Upper lobe of left lung (tissue), 6 donors: ENCODE data around the gene MTFP1. TPM values are rescaled to one million over a fixed set of nuclear protein-coding genes. Genes with fewer than 3 reads are reported as not detected.

Source experiments
- ATAC-seq, 2 donors: fragments of 200-7000 bp; cut with Tn5 transposase; one replicate each; pipeline ENCODE4 v1.9.1; 2022; ENCODE audit warnings: mild to moderate bottlenecking in 2 of 2, moderate library complexity in 2 of 2; ENCODE audit not compliant: low FRiP score in 2 of 2
- DNase-seq, 2 donors: peaks; one replicate each; pipeline ENCODE4 v3.0.0-alpha.2; 2019 to 2020
- H3K27ac ChIP-seq, 4 donors: fragments of 200-600 bp; sonication (generic); one replicate each; pipeline ENCODE4 v1.5.1; 2016 to 2019
- H3K27me3 ChIP-seq, 4 donors: fragments of 200-600 bp; sonication (generic); one replicate each; pipeline ENCODE4 v1.5.1; 2017 to 2019
- H3K36me3 ChIP-seq, 4 donors: fragments of 200-600 bp; sonication (generic); one replicate each; pipeline ENCODE4 v1.5.1; 2016 to 2019
- H3K4me1 ChIP-seq, 4 donors: fragments of 200-600 bp; sonication (generic); one replicate each; pipeline ENCODE4 v1.5.1; 2018 to 2019
- H3K4me3 ChIP-seq, 4 donors: fragments of 200-600 bp; sonication (generic); one replicate each; pipeline ENCODE4 v1.5.1; 2017 to 2019; ENCODE audit warnings: mild to moderate bottlenecking in 2 of 4, moderate library complexity in 1 of 4
- H3K9me3 ChIP-seq, 4 donors: fragments of 200-600 bp; sonication (generic); one replicate each; pipeline ENCODE4 v1.5.1; 2018 to 2019
- EP300 ChIP-seq, 4 donors: sonication (generic); formaldehyde crosslinking; IDR thresholded peaks; one replicate each; pipeline ENCODE4 v1.5.1; 2017; ENCODE audit warnings: antibody characterized with exemption in 4 of 4, control low read depth in 2 of 4
- POLR2A ChIP-seq, 4 donors: fragments of 450-650 bp; IDR thresholded peaks; one replicate each; pipeline ENCODE4 v1.5.1; 2016 to 2017; ENCODE audit warnings: antibody characterized with exemption in 4 of 4, mild to moderate bottlenecking in 2 of 4
- POLR2AphosphoS5 ChIP-seq, 2 donors: sonication (generic); formaldehyde crosslinking; IDR thresholded peaks; one replicate each; pipeline ENCODE4 v1.5.1; 2017; ENCODE audit warnings: antibody characterized with exemption in 2 of 2
- WGBS, 2 donors: methylation state at CpG; one replicate each; pipeline ENCODE4 v1.1.5; 2017 to 2018; 5-methylcytosine and 5-hydroxymethylcytosine counted together
- total RNA-seq, 6 donors: library from RNA; depleted of rRNA in 4 of 6; stranded (reverse); fragments of >200 nt in 4 of 6; gene quantifications; one replicate each; pipeline versions ENCODE4 v1.1.0 to v1.2.1, GENCODE V29; 2016 to 2021
- TF ChIP-seq, protein P1 (sequence below), 6 experiments: fragments of 450-650 bp in 4 of 6; fragments of 200-600 bp in 2 of 6; sonication (generic) in 2 of 6; IDR thresholded peaks; one replicate each; pipeline ENCODE4 v1.5.1; 2016 to 2019; ENCODE audit warnings: antibody characterized with exemption in 6 of 6
- donor health status: DM: no; HTN: no; CAD: no; lungs with moderate emphysema.
- donor health status: DM: no; HTN: yes; CAD: no; lungs with severe emphysema.

MTFP1 gene
- total RNA-seq, 6 donors from 2014 or later: 5.8 to 28.4 (median 12.8) TPM

GRCh38 chr22:30424534-30425326 is 838 bp upstream of the MTFP1 start:
- TF ChIP-seq EP300 (IDR thresholded peaks at IDR 0.05) (no peak), POLR2AphosphoS5 (IDR thresholded peaks at IDR 0.05) (no peak), POLR2A (IDR thresholded peaks at IDR 0.05) (no peak)
- TF ChIP-seq, protein P1, sequence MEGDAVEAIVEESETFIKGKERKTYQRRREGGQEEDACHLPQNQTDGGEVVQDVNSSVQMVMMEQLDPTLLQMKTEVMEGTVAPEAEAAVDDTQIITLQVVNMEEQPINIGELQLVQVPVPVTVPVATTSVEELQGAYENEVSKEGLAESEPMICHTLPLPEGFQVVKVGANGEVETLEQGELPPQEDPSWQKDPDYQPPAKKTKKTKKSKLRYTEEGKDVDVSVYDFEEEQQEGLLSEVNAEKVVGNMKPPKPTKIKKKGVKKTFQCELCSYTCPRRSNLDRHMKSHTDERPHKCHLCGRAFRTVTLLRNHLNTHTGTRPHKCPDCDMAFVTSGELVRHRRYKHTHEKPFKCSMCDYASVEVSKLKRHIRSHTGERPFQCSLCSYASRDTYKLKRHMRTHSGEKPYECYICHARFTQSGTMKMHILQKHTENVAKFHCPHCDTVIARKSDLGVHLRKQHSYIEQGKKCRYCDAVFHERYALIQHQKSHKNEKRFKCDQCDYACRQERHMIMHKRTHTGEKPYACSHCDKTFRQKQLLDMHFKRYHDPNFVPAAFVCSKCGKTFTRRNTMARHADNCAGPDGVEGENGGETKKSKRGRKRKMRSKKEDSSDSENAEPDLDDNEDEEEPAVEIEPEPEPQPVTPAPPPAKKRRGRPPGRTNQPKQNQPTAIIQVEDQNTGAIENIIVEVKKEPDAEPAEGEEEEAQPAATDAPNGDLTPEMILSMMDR (IDR thresholded peaks at IDR 0.05): no peak
- ATAC-seq (no peak), DNase-seq (no peak)
- peaks cover 0 to 4% (median 0%) of the 10 kb centered on the region in 4 donors for H3K36me3 ChIP-seq
- peaks cover 38 to 53% (median 45%) of the 10 kb centered on the region in 4 donors for H3K4me1 ChIP-seq
- no peaks in the 10 kb centered on the region for H3K27me3 ChIP-seq
- peak overlapping the region; percentile 6 to 76 (median 70) for H3K4me3 ChIP-seq
- 47 to 57% methylated on average over 19 to 20 of the region's 20 CpGs for WGBS, 2 donors
- no peaks in the 10 kb centered on the region for H3K9me3 ChIP-seq
- H3K27ac ChIP-seq: peak overlapping the region; percentile 93 to 98 (median 96)

DNA sequence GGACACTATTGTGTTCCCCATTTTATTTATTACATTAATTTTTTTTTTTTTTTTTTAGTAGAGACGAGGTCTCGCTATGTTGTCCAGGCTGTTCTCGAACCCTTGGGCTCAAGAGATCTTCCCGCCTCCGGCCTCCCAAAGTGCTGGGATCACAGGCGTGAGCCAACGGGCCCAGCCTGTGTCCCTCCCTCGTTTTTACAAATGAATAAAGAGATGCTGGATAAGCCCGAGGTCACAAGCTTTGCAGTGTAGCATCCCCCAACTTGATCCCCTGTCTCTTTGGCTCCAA is 297 bp upstream of the MTFP1 start:
- Histone ChIP-seq H3K27ac (peak overlapping the region; percentile 64 to 89 (median 84)), H3K27me3 (no peaks in the 10 kb centered on the region), H3K4me1 (peaks cover 38 to 53% (median 45%) of the 10 kb centered on the region in 4 donors), H3K36me3 (peaks cover 0 to 4% (median 0%) of the 10 kb centered on the region in 4 donors), H3K9me3 (no peaks in the 10 kb centered on the region), H3K4me3 (peak overlapping the region; percentile 32 to 76 (median 70))
- no peak for DNase-seq
- TF ChIP-seq EP300 (IDR thresholded peaks at IDR 0.05) (no peak), POLR2A (IDR thresholded peaks at IDR 0.05) (no peak), POLR2AphosphoS5 (IDR thresholded peaks at IDR 0.05) (no peak)
- TF ChIP-seq, protein P1 (IDR thresholded peaks at IDR 0.05): no peak
- no peak for ATAC-seq
- 11 to 15% methylated on average over 9 of the region's 9 CpGs for WGBS, 2 donors

- Histone ChIP-seq H3K9me3 (no peaks in the 10 kb centered on the region), H3K27me3 (no peaks in the 10 kb centered on the region), H3K4me1 (peaks cover 37 to 43% (median 39%) of the 10 kb centered on the region in 4 donors), H3K4me3 (peak overlapping the region; percentile 32 to 76 (median 70)), H3K27ac (peak overlapping the region; percentile 64 to 89 (median 84)), H3K36me3 (peaks cover 0 to 4% (median 0%) of the 10 kb centered on the region in 4 donors)
- 55 to 56% methylated on average over 22 to 25 of the region's 29 CpGs for WGBS, 2 donors
- DNase-seq: peak; percentile 83 to 93
- TF ChIP-seq, protein P1 (IDR thresholded peaks at IDR 0.05): peak; percentile 64 to 87 (median 78)
- no peak for TF ChIP-seq EP300 (IDR thresholded peaks at IDR 0.05)
- peak; percentile 54 to 57 for TF ChIP-seq POLR2AphosphoS5 (IDR thresholded peaks at IDR 0.05)
- ATAC-seq: peak; percentile 51 to 63
Observed at GRCh38 chr22:30426388-30427353, 1.1 kb downstream of the MTFP1 start.

- Histone ChIP-seq H3K27ac (no peak overlapping the region), H3K4me3 (no peak overlapping the region), H3K4me1 (peaks cover 25 to 31% (median 27%) of the 10 kb centered on the region in 4 donors), H3K9me3 (no peaks in the 10 kb centered on the region), H3K36me3 (peaks cover 0 to 4% (median 0%) of the 10 kb centered on the region in 4 donors), H3K27me3 (no peaks in the 10 kb centered on the region)
- TF ChIP-seq POLR2A (IDR thresholded peaks at IDR 0.05) (no peak), POLR2AphosphoS5 (IDR thresholded peaks at IDR 0.05) (no peak), EP300 (IDR thresholded peaks at IDR 0.05) (no peak)
- TF ChIP-seq, protein P1 (IDR thresholded peaks at IDR 0.05): no peak
- ATAC-seq (no peak), DNase-seq (no peak)
- 75 to 87% methylated on average over 1 of the region's 1 CpG for WGBS, 2 donors
Observed at GRCh38 chr22:30427871-30428270, 2.3 kb downstream of the MTFP1 start.
